ENCODE data around the gene MIPEP.

MIPEP gene

GRCh38 chr13:23805122-23805521 is 84.1 kb downstream of the MIPEP start:
- no peak for DNase-seq

- no peak for DNase-seq
Measured at GRCh38 chr13:23804166-23804565, 85.0 kb downstream of the MIPEP start.

- DNase-seq: no peak
Measured at GRCh38 chr13:23801141-23801540, 88.1 kb downstream of the MIPEP start.

- no peak for DNase-seq
Measured at GRCh38 chr13:23799945-23800344, 89.3 kb downstream of the MIPEP start.

- no peak for DNase-seq
Measured at GRCh38 chr13:23797276-23797903, 91.8 kb downstream of the MIPEP start.

- DNase-seq: no peak
Measured at GRCh38 chr13:23796551-23796950, 92.6 kb downstream of the MIPEP start.

GRCh38 chr13:23794267-23795161 is 94.7 kb downstream of the MIPEP start:
- DNase-seq: no peak

GRCh38 chr13:23793711-23794110 is 95.5 kb downstream of the MIPEP start:
- DNase-seq: no peak

GRCh38 chr13:23792680-23793079 is 96.5 kb downstream of the MIPEP start:
- no peak for DNase-seq

- DNase-seq: no peak
Measured at GRCh38 chr13:23790577-23791170, 98.5 kb downstream of the MIPEP start.

GRCh38 chr13:23789576-23790346 is 99.4 kb downstream of the MIPEP start:
- no peak for DNase-seq

- DNase-seq: no peak
Measured at GRCh38 chr13:23788459-23788858, 100.7 kb downstream of the MIPEP start.

GRCh38 chr13:23787464-23787863 is 101.7 kb downstream of the MIPEP start:
- DNase-seq: no peak

GRCh38 chr13:23786607-23787006 is 102.6 kb downstream of the MIPEP start:
- DNase-seq: no peak

- no peak for DNase-seq
Measured at GRCh38 chr13:23778879-23779278, 110.3 kb downstream of the MIPEP start.

- no peak for DNase-seq
Measured at GRCh38 chr13:23778002-23778652, 111.1 kb downstream of the MIPEP start.

GRCh38 chr13:23777575-23777870 is 111.7 kb downstream of the MIPEP start:
- no peak for DNase-seq

GRCh38 chr13:23776698-23777574 is 112.3 kb downstream of the MIPEP start:
- no peak for DNase-seq

GRCh38 chr13:23772717-23773116 is 116.5 kb downstream of the MIPEP start:
- no peak for DNase-seq

GRCh38 chr13:23771956-23772355 is 117.2 kb downstream of the MIPEP start:
- no peak for DNase-seq

GRCh38 chr13:23771552-23771951 is 117.6 kb downstream of the MIPEP start:
- DNase-seq: no peak

GRCh38 chr13:23770973-23771372 is 118.2 kb downstream of the MIPEP start:
- no peak for DNase-seq
